HEK293 (cell line): ENCODE results near the gene RNF215.

ENCODE experiments used
- YY1 ChIP-seq: fragments of 450-650 bp; formaldehyde crosslinking; IDR thresholded peaks from 2 replicates; pipeline ENCODE4 v1.5.1; 2018; ENCODE audit warnings: missing biosample characterization, missing genetic modification characterization
- ZNF629 ChIP-seq: fragments of 450-650 bp; formaldehyde crosslinking; IDR thresholded peaks from 2 replicates; pipeline ENCODE4 v1.5.1; 2017; ENCODE audit warnings: missing biosample characterization, missing genetic modification characterization
- ZXDB ChIP-seq: fragments of 450-650 bp; formaldehyde crosslinking; IDR thresholded peaks from 2 replicates; pipeline ENCODE4 v1.5.1; 2016; ENCODE audit warnings: missing biosample characterization, missing genetic modification characterization
- TF ChIP-seq, protein P1 (sequence below): fragments of 450-650 bp; formaldehyde crosslinking; IDR thresholded peaks from 2 replicates; pipeline ENCODE4 v1.5.1; 2016; ENCODE audit warnings: missing biosample characterization, missing genetic modification characterization

DNA sequence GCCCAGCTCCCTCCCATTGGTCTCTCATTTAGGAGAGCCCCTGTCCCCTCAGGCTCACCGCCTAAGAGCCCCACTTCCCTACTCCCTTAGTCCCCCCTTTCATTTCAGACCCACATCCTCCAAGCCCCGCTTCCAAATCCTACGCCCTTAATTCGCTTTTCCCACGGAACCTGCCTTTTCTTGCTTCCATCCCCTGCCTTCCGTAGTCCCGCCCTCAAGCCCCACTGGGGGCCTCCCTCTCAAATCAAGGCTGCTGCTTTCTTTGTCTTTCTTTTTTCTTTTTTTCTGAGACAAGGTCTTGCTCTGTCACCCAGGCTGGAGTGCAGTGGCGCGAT is 30.0 kb downstream of the RNF215 start:
- TF ChIP-seq ZNF629 (tag by site-specific recombination) (no peak), YY1 (tag by site-specific recombination) (no peak), ZXDB (tag by site-specific recombination) (no peak)
- TF ChIP-seq, protein P1, sequence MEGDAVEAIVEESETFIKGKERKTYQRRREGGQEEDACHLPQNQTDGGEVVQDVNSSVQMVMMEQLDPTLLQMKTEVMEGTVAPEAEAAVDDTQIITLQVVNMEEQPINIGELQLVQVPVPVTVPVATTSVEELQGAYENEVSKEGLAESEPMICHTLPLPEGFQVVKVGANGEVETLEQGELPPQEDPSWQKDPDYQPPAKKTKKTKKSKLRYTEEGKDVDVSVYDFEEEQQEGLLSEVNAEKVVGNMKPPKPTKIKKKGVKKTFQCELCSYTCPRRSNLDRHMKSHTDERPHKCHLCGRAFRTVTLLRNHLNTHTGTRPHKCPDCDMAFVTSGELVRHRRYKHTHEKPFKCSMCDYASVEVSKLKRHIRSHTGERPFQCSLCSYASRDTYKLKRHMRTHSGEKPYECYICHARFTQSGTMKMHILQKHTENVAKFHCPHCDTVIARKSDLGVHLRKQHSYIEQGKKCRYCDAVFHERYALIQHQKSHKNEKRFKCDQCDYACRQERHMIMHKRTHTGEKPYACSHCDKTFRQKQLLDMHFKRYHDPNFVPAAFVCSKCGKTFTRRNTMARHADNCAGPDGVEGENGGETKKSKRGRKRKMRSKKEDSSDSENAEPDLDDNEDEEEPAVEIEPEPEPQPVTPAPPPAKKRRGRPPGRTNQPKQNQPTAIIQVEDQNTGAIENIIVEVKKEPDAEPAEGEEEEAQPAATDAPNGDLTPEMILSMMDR, result no peak
